Measurements from ENCODE around the gene RAET1E.

Gene RAET1E

DNA sequence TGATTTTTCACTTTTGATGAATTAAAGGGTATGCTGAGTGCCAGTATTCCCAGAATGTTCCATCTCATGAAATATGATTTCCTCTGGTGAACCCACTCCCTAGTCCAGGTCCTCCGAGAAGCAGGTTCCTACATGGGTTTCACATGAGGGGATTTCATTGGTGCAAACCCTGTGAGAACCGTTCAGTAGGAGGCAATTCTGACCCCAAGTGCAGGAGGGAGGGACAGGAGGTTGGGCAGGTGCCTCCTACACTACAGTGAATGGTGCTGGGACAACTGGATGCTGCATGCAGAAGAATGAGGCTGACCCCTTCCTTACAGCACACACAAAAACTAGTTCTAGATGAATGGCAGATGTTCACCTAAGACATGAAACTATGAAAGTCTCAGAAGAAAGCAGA is 38.8 kb upstream of the RAET1E start:
- Histone ChIP-seq H3K9me3 (ENCODE audit: insufficient read depth, low read depth, low read length) (peaks cover 4% of the 10 kb centered on the region), H3K4ac (ENCODE audit: low read depth, low read length) (no peak overlapping the region), H3K27ac (ENCODE audit: low read depth, low read length) (no peak overlapping the region), H3K4me1 (ENCODE audit: control insufficient read depth in 1 of 2, insufficient read depth in 2 of 2, low read length in 2 of 2) (peaks cover 4 to 6% of the 10 kb centered on the region in 2 experiments), H3K4me3 (ENCODE audit: low read depth, low read length) (no peak overlapping the region), H3K4me2 (ENCODE audit: low read length) (no peak overlapping the region), H3K79me2 (ENCODE audit: control insufficient read depth, insufficient read depth, low read length, poor library complexity) (no peaks in the 10 kb centered on the region), H2BK12ac (ENCODE audit: low read length) (no peak overlapping the region), H3K23ac (ENCODE audit: low read length) (no peak overlapping the region), H3K9ac (ENCODE audit: low read length) (no peak overlapping the region), H2BK120ac (ENCODE audit: insufficient read depth, low read length, poor library complexity) (no peak overlapping the region), H4K8ac (ENCODE audit: low read depth, low read length) (no peak overlapping the region), H2BK5ac (ENCODE audit: low read depth, low read length, poor library complexity) (no peak overlapping the region), H3K36me3 (ENCODE audit: control insufficient read depth in 1 of 2, insufficient read depth in 2 of 2, low read length in 2 of 2) (no peaks in the 10 kb centered on the region), H4K12ac (ENCODE audit: low read depth, low read length) (no peak overlapping the region), H2AFZ (ENCODE audit: insufficient read depth, low read length, poor library complexity) (no peak overlapping the region), H4K91ac (ENCODE audit: low read depth, low read length) (no peak overlapping the region), H3K14ac (ENCODE audit: low read length) (no peak overlapping the region), H3K18ac (ENCODE audit: low read length) (no peak overlapping the region), H3K79me1 (ENCODE audit: low read length) (no peaks in the 10 kb centered on the region), H3K27me3 (ENCODE audit: insufficient read depth, low read length) (peaks cover 38% of the 10 kb centered on the region), H2AK5ac (ENCODE audit: low read length) (no peak overlapping the region)
- no peak for DNase-seq
- no CpG with 5 or more reads among the region's 2 CpGs for WGBS (ENCODE audit: extremely low coverage, insufficient coverage, insufficient read length)

DNA sequence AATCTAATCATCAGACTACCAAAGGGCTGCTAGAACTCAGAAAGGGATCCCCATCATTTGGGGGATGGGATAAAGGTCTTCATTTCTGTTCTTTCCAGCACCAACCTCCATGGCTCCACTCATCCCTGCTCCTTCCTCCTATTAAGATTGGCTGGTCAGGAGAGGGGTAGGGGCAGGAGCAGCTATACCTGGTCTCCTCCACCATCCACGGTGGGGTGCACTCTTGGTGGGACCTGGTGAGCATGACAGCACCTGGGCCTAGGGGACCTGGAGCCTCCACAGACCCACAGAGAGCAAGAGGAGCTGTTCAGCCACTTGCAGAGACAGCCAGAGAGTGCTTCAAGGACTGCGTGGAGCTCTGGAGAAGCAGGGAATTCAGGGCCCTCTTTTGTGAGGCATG is 37.8 kb upstream of the RAET1E start:
- WGBS (ENCODE audit: extremely low coverage, insufficient coverage, insufficient read length) = no CpG with 5 or more reads among the region's 2 CpGs
- no peak overlapping the region for H2AK5ac ChIP-seq (ENCODE audit: low read length)
- H3K27me3 ChIP-seq (ENCODE audit: insufficient read depth, low read length) = peaks cover 36% of the 10 kb centered on the region
- no peak overlapping the region for H2BK12ac ChIP-seq (ENCODE audit: low read length)
- H3K79me1 ChIP-seq (ENCODE audit: low read length) = no peaks in the 10 kb centered on the region
- no peak for DNase-seq
- no peak overlapping the region for H4K8ac ChIP-seq (ENCODE audit: low read depth, low read length)
- no peak overlapping the region for H3K4me3 ChIP-seq (ENCODE audit: low read depth, low read length)
- H3K36me3 ChIP-seq (ENCODE audit: control insufficient read depth in 1 of 2, insufficient read depth in 2 of 2, low read length in 2 of 2) = no peaks in the 10 kb centered on the region
- H3K4me1 ChIP-seq (ENCODE audit: control insufficient read depth in 1 of 2, insufficient read depth in 2 of 2, low read length in 2 of 2) = peaks cover 0 to 4% of the 10 kb centered on the region in 2 experiments
- H2BK120ac ChIP-seq (ENCODE audit: insufficient read depth, low read length, poor library complexity) = no peak overlapping the region
- no peaks in the 10 kb centered on the region for H3K79me2 ChIP-seq (ENCODE audit: control insufficient read depth, insufficient read depth, low read length, poor library complexity)
- no peak overlapping the region for H3K14ac ChIP-seq (ENCODE audit: low read length)
- no peak overlapping the region for H3K27ac ChIP-seq (ENCODE audit: low read depth, low read length)
- no peak overlapping the region for H3K18ac ChIP-seq (ENCODE audit: low read length)
- no peak overlapping the region for H4K12ac ChIP-seq (ENCODE audit: low read depth, low read length)
- H2BK5ac ChIP-seq (ENCODE audit: low read depth, low read length, poor library complexity) = no peak overlapping the region
- H3K4me2 ChIP-seq (ENCODE audit: low read length) = no peak overlapping the region
- peaks cover 2% of the 10 kb centered on the region for H3K9me3 ChIP-seq (ENCODE audit: insufficient read depth, low read depth, low read length)
- H3K9ac ChIP-seq (ENCODE audit: low read length) = no peak overlapping the region
- no peak overlapping the region for H4K91ac ChIP-seq (ENCODE audit: low read depth, low read length)
- no peak overlapping the region for H3K4ac ChIP-seq (ENCODE audit: low read depth, low read length)
- no peak overlapping the region for H2AFZ ChIP-seq (ENCODE audit: insufficient read depth, low read length, poor library complexity)
- no peak overlapping the region for H3K23ac ChIP-seq (ENCODE audit: low read length)

DNA sequence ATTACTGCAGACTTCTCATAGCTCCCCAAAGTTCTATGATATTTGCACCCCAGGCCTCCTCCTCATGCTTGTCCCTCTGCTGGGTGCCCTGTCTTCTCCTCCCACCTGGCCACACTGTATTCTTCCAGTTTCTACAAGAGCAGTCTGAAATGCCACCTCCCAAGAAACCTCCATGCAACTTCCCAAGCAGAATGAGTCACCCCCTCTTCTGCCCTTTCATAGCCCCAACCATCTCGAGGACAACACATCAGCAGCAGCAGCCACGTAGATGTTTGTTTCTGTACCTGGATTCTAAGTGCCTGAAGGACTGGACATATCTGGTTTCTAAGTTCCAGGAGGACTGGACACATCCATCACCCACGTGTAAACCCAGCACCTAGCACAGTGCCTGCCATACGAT is 37.3 kb upstream of the RAET1E start:
- H3K36me3 ChIP-seq (ENCODE audit: control insufficient read depth in 1 of 2, insufficient read depth in 2 of 2, low read length in 2 of 2) = no peaks in the 10 kb centered on the region
- WGBS (ENCODE audit: extremely low coverage, insufficient coverage, insufficient read length) = no CpG with 5 or more reads among the region's 4 CpGs
- no peak overlapping the region for H2AFZ ChIP-seq (ENCODE audit: insufficient read depth, low read length, poor library complexity)
- H2BK12ac ChIP-seq (ENCODE audit: low read length) = no peak overlapping the region
- H3K27ac ChIP-seq (ENCODE audit: low read depth, low read length) = no peak overlapping the region
- H2BK5ac ChIP-seq (ENCODE audit: low read depth, low read length, poor library complexity) = no peak overlapping the region
- no peak overlapping the region for H2AK5ac ChIP-seq (ENCODE audit: low read length)
- no peak overlapping the region for H3K18ac ChIP-seq (ENCODE audit: low read length)
- H3K4me1 ChIP-seq (ENCODE audit: control insufficient read depth in 1 of 2, insufficient read depth in 2 of 2, low read length in 2 of 2) = peaks cover 0 to 4% of the 10 kb centered on the region in 2 experiments
- no peak overlapping the region for H3K14ac ChIP-seq (ENCODE audit: low read length)
- H3K9me3 ChIP-seq (ENCODE audit: insufficient read depth, low read depth, low read length) = peaks cover 2% of the 10 kb centered on the region
- no peak overlapping the region for H4K8ac ChIP-seq (ENCODE audit: low read depth, low read length)
- H2BK120ac ChIP-seq (ENCODE audit: insufficient read depth, low read length, poor library complexity) = no peak overlapping the region
- H3K4me3 ChIP-seq (ENCODE audit: low read depth, low read length) = no peak overlapping the region
- no peak overlapping the region for H3K9ac ChIP-seq (ENCODE audit: low read length)
- H3K27me3 ChIP-seq (ENCODE audit: insufficient read depth, low read length) = peaks cover 32% of the 10 kb centered on the region
- H3K4me2 ChIP-seq (ENCODE audit: low read length) = no peak overlapping the region
- H4K91ac ChIP-seq (ENCODE audit: low read depth, low read length) = no peak overlapping the region
- no peaks in the 10 kb centered on the region for H3K79me1 ChIP-seq (ENCODE audit: low read length)
- H3K4ac ChIP-seq (ENCODE audit: low read depth, low read length) = no peak overlapping the region
- no peak for DNase-seq
- no peak overlapping the region for H3K23ac ChIP-seq (ENCODE audit: low read length)
- no peak overlapping the region for H4K12ac ChIP-seq (ENCODE audit: low read depth, low read length)
- H3K79me2 ChIP-seq (ENCODE audit: control insufficient read depth, insufficient read depth, low read length, poor library complexity) = no peaks in the 10 kb centered on the region

DNA sequence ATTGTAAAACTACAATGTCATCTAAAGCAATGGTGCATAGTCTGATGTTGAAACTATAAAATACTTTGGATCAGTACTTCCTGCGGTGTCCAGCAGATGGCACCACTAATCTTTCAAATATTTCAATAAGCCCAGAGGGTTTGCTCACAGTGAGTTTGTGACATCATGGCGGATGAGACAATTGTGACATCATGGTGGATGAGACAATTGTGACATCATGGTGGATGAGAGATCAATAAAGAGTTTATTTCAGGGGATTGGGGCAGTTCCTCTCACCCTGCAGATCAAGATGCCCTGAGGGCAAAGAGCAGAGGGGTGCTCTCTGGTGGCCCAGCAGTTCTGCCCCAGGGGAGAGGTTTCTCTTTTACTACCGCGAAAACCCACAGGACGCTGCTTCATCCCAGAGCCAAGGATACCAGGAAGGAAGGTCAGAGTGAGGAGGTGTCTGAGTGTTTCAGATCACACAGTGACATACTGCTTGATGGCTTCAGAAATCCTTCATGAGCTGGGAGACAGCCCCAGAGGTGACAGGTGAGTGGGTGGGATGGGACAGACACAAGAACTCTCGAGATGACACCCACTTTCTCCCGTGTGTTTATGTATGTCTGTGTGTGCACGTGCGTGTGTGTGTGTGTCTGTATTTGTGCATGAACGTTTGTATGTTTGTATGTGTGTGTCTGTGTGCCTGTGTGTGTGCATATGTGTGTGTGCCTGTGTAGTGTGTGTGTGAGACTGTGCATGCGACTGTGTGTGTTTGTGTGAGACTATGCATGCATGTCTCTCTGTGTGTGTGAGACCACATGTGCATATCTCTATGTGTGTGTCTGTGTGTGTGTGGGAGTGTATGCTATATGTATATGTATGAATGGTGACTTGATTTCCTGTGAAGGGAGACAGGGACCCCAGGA is 36.6 kb upstream of the RAET1E start:
- Histone ChIP-seq H4K8ac (ENCODE audit: low read depth, low read length) (no peak overlapping the region), H3K14ac (ENCODE audit: low read length) (no peak overlapping the region), H3K27me3 (ENCODE audit: insufficient read depth, low read length) (peaks cover 26% of the 10 kb centered on the region), H2BK120ac (ENCODE audit: insufficient read depth, low read length, poor library complexity) (no peak overlapping the region), H3K9ac (ENCODE audit: low read length) (no peak overlapping the region), H2AFZ (ENCODE audit: insufficient read depth, low read length, poor library complexity) (no peak overlapping the region), H3K18ac (ENCODE audit: low read length) (no peak overlapping the region), H3K4me1 (ENCODE audit: control insufficient read depth in 1 of 2, insufficient read depth in 2 of 2, low read length in 2 of 2) (peaks cover 0 to 4% of the 10 kb centered on the region in 2 experiments), H2BK5ac (ENCODE audit: low read depth, low read length, poor library complexity) (no peak overlapping the region), H3K23ac (ENCODE audit: low read length) (no peak overlapping the region), H3K4me2 (ENCODE audit: low read length) (no peak overlapping the region), H3K79me2 (ENCODE audit: control insufficient read depth, insufficient read depth, low read length, poor library complexity) (no peaks in the 10 kb centered on the region), H3K4ac (ENCODE audit: low read depth, low read length) (no peak overlapping the region), H3K27ac (ENCODE audit: low read depth, low read length) (no peak overlapping the region), H3K4me3 (ENCODE audit: low read depth, low read length) (no peak overlapping the region), H3K79me1 (ENCODE audit: low read length) (no peaks in the 10 kb centered on the region), H4K12ac (ENCODE audit: low read depth, low read length) (no peak overlapping the region), H3K9me3 (ENCODE audit: insufficient read depth, low read depth, low read length) (peaks cover 2% of the 10 kb centered on the region), H2BK12ac (ENCODE audit: low read length) (no peak overlapping the region), H4K91ac (ENCODE audit: low read depth, low read length) (no peak overlapping the region), H2AK5ac (ENCODE audit: low read length) (no peak overlapping the region), H3K36me3 (ENCODE audit: control insufficient read depth in 1 of 2, insufficient read depth in 2 of 2, low read length in 2 of 2) (no peaks in the 10 kb centered on the region)
- DNase-seq = peak; percentile 75 to 95
- WGBS (ENCODE audit: extremely low coverage, insufficient coverage, insufficient read length) = no CpG with 5 or more reads among the region's 11 CpGs

All from trophoblast cell (in vitro differentiated cells and primary cell).